HEK293 (cell line): ENCODE results near the gene RPS29.

Source experiments
- CTCF ChIA-PET: fragments of 350-600 bp; formaldehyde crosslinking; extraction: SDS; loops from one replicate; lab custom pipeline; 2021; ENCODE audit warnings: antibody characterized with exemption; lab: Yijun Ruan, JAX
- POLR2A ChIA-PET: fragments of 300-600 bp; formaldehyde crosslinking; extraction: SDS; loops from one replicate; lab custom pipeline; 2020; ENCODE audit warnings: antibody characterized with exemption, inconsistent platforms; lab: Yijun Ruan, JAX
- H3K27ac ChIP-seq: fragments of 200-500 bp; sonication (Bioruptor generic); 2 replicates; pipeline ENCODE4 v1.5.1; 2014; ENCODE audit warnings: low read depth, low read length, control low read depth, inconsistent platforms; ENCODE audit errors: extremely low read depth
- H3K36me3 ChIP-seq, 2 experiments: fragments of 200-500 bp in 1 of 2; sonication (Bioruptor generic) in 1 of 2; 1 replicate in 1 of 2; 2 replicates in 1 of 2; pipeline ENCODE4 v1.5.1; 2014 to 2017; ENCODE audit warnings: inconsistent platforms in 2 of 2, low read length in 2 of 2; ENCODE audit not compliant: control insufficient read depth in 2 of 2, insufficient read depth in 1 of 2
- H3K4me1 ChIP-seq: fragments of 200-500 bp; sonication (Bioruptor generic); 2 replicates; pipeline ENCODE4 v1.5.1; 2014; ENCODE audit warnings: mild to moderate bottlenecking, low read length, inconsistent platforms; ENCODE audit not compliant: control insufficient read depth, insufficient read depth
- H3K4me3 ChIP-seq: 2 replicates; pipeline ENCODE4 v1.5.1; 2011; ENCODE audit warnings: low read depth, mild to moderate bottlenecking, control low read depth, low read length, moderate library complexity
- H3K9me3 ChIP-seq: fragments of 200-500 bp; sonication (Bioruptor generic); 2 replicates; pipeline ENCODE4 v1.5.1; 2014; ENCODE audit warnings: low read depth, low read length, inconsistent platforms; ENCODE audit not compliant: control insufficient read depth, insufficient read depth
- AEBP2 ChIP-seq: fragments of 450-650 bp; formaldehyde crosslinking; IDR thresholded peaks from 2 replicates; pipeline ENCODE4 v1.5.1; 2016; ENCODE audit warnings: missing biosample characterization, missing genetic modification characterization, borderline replicate concordance
- ATF2 ChIP-seq: fragments of 450-650 bp; formaldehyde crosslinking; IDR thresholded peaks from 2 replicates; pipeline ENCODE4 v1.5.1; 2016; ENCODE audit warnings: missing biosample characterization, missing genetic modification characterization, low read depth
- PRDM6 ChIP-seq: fragments of 450-650 bp; formaldehyde crosslinking; IDR thresholded peaks from 2 replicates; pipeline ENCODE4 v1.5.1; 2017; ENCODE audit warnings: missing biosample characterization, missing genetic modification characterization
- RBAK ChIP-seq: fragments of 450-650 bp; formaldehyde crosslinking; IDR thresholded peaks from 2 replicates; pipeline ENCODE4 v1.5.1; 2016; ENCODE audit warnings: missing biosample characterization, missing genetic modification characterization
- SP3 ChIP-seq: fragments of 450-650 bp; formaldehyde crosslinking; IDR thresholded peaks from 2 replicates; pipeline ENCODE4 v1.5.1; 2016; ENCODE audit warnings: missing biosample characterization, missing genetic modification characterization
- ZBTB26 ChIP-seq: fragments of 450-650 bp; formaldehyde crosslinking; optimal IDR thresholded peaks from 2 replicates; pipeline ENCODE3; 2016; ENCODE audit warnings: missing biosample characterization, mild to moderate bottlenecking, missing genetic modification characterization
- ZFP3 ChIP-seq: fragments of 450-650 bp; formaldehyde crosslinking; IDR thresholded peaks from 2 replicates; pipeline ENCODE4 v1.5.1; 2016; ENCODE audit warnings: low read depth, missing biosample characterization, missing genetic modification characterization
- ZFP41 ChIP-seq: fragments of 450-650 bp; formaldehyde crosslinking; IDR thresholded peaks from 2 replicates; pipeline ENCODE4 v1.5.1; 2016; ENCODE audit warnings: missing biosample characterization, missing genetic modification characterization, borderline replicate concordance
- ZNF121 ChIP-seq: fragments of 450-650 bp; formaldehyde crosslinking; IDR thresholded peaks from 2 replicates; pipeline ENCODE4 v1.5.1; 2016; ENCODE audit warnings: missing biosample characterization, missing genetic modification characterization
- ZNF157 ChIP-seq: fragments of 450-650 bp; formaldehyde crosslinking; IDR thresholded peaks from 2 replicates; pipeline ENCODE4 v1.5.1; 2016; ENCODE audit warnings: missing biosample characterization, missing genetic modification characterization
- ZNF248 ChIP-seq: fragments of 450-650 bp; formaldehyde crosslinking; IDR thresholded peaks from 2 replicates; pipeline ENCODE4 v1.5.1; 2017; ENCODE audit warnings: missing biosample characterization, missing genetic modification characterization
- ZNF26 ChIP-seq: fragments of 450-650 bp; formaldehyde crosslinking; IDR thresholded peaks from 2 replicates; pipeline ENCODE4 v1.5.1; 2016; ENCODE audit warnings: missing biosample characterization, missing genetic modification characterization
- ZNF280D ChIP-seq: fragments of 450-650 bp; formaldehyde crosslinking; IDR thresholded peaks from 2 replicates; pipeline ENCODE4 v1.5.1; 2016; ENCODE audit warnings: missing biosample characterization, missing genetic modification characterization
- ZNF292 ChIP-seq: fragments of 450-650 bp; formaldehyde crosslinking; IDR thresholded peaks from 2 replicates; pipeline ENCODE4 v1.5.1; 2016; ENCODE audit warnings: low read depth, missing biosample characterization, missing genetic modification characterization, borderline replicate concordance
- ZNF341 ChIP-seq: fragments of 450-650 bp; formaldehyde crosslinking; IDR thresholded peaks from 2 replicates; pipeline ENCODE4; 2016; ENCODE audit warnings: low read depth, missing biosample characterization, missing genetic modification characterization
- ZNF510 ChIP-seq: fragments of 450-650 bp; formaldehyde crosslinking; IDR thresholded peaks from 2 replicates; pipeline ENCODE4 v1.5.1; 2018; ENCODE audit warnings: mild to moderate bottlenecking, missing genetic modification characterization, missing biosample characterization; ENCODE audit not compliant: insufficient replicate concordance
- ZNF843 ChIP-seq: fragments of 450-650 bp; formaldehyde crosslinking; IDR thresholded peaks from 2 replicates; pipeline ENCODE4 v1.5.1; 2016; ENCODE audit warnings: missing biosample characterization, missing genetic modification characterization

RPS29 gene

GRCh38 chr14:49594347-49595091 lies 8.3 kb upstream of the RPS29 start (continued):
- peak; percentile 47; the same call in 1 of the 2 replicates for TF ChIP-seq PRDM6 (tag by site-specific recombination)
- no peak for TF ChIP-seq ZNF292 (tag by site-specific recombination)
- TF ChIP-seq ZNF843 (tag by site-specific recombination): peak; percentile 35; the same call in 1 of the 2 replicates
- no peak for TF ChIP-seq ZBTB26 (tag by site-specific recombination)
- TF ChIP-seq ZNF121 (tag by site-specific recombination): no peak
- no peak for TF ChIP-seq ATF2 (tag by site-specific recombination)
- TF ChIP-seq ZFP3 (tag by site-specific recombination): no peak
- TF ChIP-seq RBAK: no peak
- no peak for TF ChIP-seq ZNF248 (tag by site-specific recombination)
- no peak for TF ChIP-seq ZNF341 (tag by site-specific recombination)
- TF ChIP-seq SP3 (tag by site-specific recombination): no peak
- peak; percentile 77 for TF ChIP-seq ZNF510 (tag by site-specific recombination)
- no peak for TF ChIP-seq ZNF157 (tag by site-specific recombination)
- no peak for TF ChIP-seq ZFP41 (tag by site-specific recombination)
- TF ChIP-seq, all 188 proteins: peak for 7

- H3K36me3 ChIP-seq: no peaks in the 10 kb centered on the region
- CTCF ChIA-PET: no interaction called here
- TF ChIP-seq ZNF280D (tag by site-specific recombination) (no peak), AEBP2 (tag by site-specific recombination) (no peak), ZNF26 (no peak), ZNF292 (tag by site-specific recombination) (no peak)
- TF ChIP-seq, all 188 proteins: peak for 0
- Histone ChIP-seq H3K4me3 (no peak overlapping the region), H3K9me3 (no peaks in the 10 kb centered on the region), H3K4me1 (peaks cover 14% of the 10 kb centered on the region), H3K27ac (no peak overlapping the region)
- POLR2A ChIA-PET: interaction anchor here (1.0 kb wide), 1 partner anchor 10 kb away, joined by 5 read pairs; no protein-coding TSS in a partner anchor
These were observed 6.8 kb upstream of the RPS29 start for GRCh38 chr14:49593016-49593415.
